GM12891 (cell line): ENCODE measurements around the gene ARID1A.

Source experiments
- DNase-seq: peaks from one replicate; pipeline ENCODE4 v3.0.0; 2011; ENCODE audit warnings: low spot score; ENCODE audit not compliant: insufficient read length
- FAIRE-seq: peaks from 2 replicates; lab custom pipeline; 2011; peaks lifted over from hg19 to GRCh38; lab: Jason Lieb, UNC
- PAX5 ChIP-seq: IDR thresholded peaks from 2 replicates; pipeline ENCODE4 v1.6.1; 2011; ENCODE audit warnings: low read length, moderate library complexity, mild to moderate bottlenecking; ENCODE audit not compliant: insufficient read depth, severe bottlenecking
- POLR2A ChIP-seq: IDR thresholded peaks from 2 replicates; pipeline ENCODE4 v1.6.1; 2011; ENCODE audit warnings: low read depth, low read length, control low read depth
- POLR2AphosphoS5 ChIP-seq: IDR thresholded peaks from 2 replicates; pipeline ENCODE4 v1.6.1; 2011; ENCODE audit warnings: low read depth, low read length, control low read depth
- POU2F2 ChIP-seq: IDR thresholded peaks from 2 replicates; pipeline ENCODE4 v1.6.1; 2011; ENCODE audit warnings: low read depth, mild to moderate bottlenecking, control low read depth, low read length, moderate library complexity
- SPI1 ChIP-seq: IDR thresholded peaks from 2 replicates; pipeline ENCODE4 v1.6.1; 2011; ENCODE audit warnings: low read depth, low read length, control low read depth
- TAF1 ChIP-seq: IDR thresholded peaks from 2 replicates; pipeline ENCODE4 v1.6.1; 2011; ENCODE audit warnings: low read depth, low read length, control low read depth

The ARID1A gene

DNA sequence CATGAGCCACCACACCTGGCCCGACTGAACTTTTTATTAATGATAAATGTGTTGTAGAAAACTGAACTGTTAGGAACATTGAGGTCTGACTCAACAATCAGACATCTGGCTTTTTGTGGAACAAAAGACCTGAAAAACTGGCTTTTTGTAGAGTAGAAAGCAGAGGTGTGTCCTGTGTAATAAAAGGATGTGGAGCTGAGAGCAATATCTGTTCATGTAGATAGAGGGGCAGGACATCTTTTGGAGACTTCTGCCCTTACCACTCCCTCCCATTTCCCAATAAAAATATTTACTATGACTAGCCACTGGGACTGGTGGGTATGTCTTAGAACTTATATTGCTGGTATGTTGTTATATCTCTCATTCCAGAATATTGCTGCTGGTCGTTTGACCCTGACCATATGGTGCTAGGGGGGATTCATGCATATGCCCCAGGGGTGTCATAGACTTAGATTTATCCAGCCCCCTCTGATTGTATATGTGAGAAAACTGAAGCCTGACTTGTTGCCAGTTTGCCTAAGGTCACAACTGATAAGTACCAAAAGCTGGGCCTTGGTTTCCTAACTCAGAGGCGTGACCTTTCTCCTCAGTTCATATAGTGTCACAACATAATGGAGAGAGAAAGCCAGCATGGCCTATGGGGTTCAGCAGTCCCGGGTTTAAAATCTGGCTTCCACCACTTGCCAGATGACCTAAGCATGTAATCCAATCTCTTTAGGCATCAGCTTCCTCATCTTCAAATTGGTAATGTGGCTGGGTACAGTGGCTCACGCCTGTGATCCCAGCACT, 58.5 kb downstream of the ARID1A start:
- DNase-seq (no peak), FAIRE-seq (no peak)
- TF ChIP-seq POLR2AphosphoS5: no peak
- TF ChIP-seq TAF1: no peak
- TF ChIP-seq POLR2A: no peak
- TF ChIP-seq POU2F2: no peak
- no peak for TF ChIP-seq SPI1
- TF ChIP-seq PAX5: no peak

- FAIRE-seq (no peak), DNase-seq (no peak)
- TF ChIP-seq POLR2A: no peak
- no peak for TF ChIP-seq POLR2AphosphoS5
- TF ChIP-seq PAX5: no peak
- TF ChIP-seq POU2F2: no peak
- no peak for TF ChIP-seq SPI1
- TF ChIP-seq TAF1: no peak
These were observed 62.5 kb downstream of the ARID1A start for GRCh38 chr1:26758358-26758757.

DNA sequence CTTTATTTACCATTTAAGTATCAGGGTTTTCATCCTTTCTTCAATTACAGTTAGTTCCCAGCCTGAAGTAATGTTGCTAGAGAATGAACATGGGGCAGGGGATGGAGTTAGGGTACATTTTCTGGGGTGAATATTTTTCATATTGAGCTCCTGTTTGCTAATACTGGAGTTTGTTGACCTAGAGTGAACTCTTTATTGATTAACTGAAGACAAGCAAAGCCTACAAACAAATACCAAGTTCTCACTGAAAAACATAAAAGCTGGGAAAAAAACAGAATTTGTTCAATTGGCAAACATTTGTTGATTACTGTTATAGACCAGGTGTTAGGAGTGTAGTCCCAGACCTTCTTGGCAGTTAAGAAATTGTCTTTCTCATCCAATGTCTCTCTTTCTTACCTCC, 63.7 kb downstream of the ARID1A start:
- TF ChIP-seq POLR2A: no peak
- no peak for TF ChIP-seq SPI1
- no peak for TF ChIP-seq TAF1
- no peak for TF ChIP-seq POU2F2
- TF ChIP-seq POLR2AphosphoS5: no peak
- TF ChIP-seq PAX5: no peak
- FAIRE-seq: no peak
- DNase-seq: no peak

DNA sequence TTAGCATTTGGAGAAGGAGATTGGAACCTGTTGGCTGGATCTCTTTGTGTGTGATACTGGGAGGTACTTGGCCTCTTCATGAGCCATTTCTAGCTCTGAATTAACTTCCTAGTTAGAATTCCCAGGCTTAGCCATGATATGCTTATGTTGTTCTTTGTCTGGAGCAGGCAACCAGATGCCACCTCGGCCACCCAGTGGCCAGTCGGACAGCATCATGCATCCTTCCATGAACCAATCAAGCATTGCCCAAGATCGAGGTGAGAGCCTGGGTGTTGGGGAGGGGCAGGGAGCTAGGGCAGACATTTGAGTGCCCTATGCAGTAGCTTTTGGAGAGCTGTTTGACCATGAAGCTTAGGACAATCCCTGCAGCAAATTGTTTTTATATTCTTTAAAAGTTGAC, 65.4 kb downstream of the ARID1A start:
- DNase-seq (no peak), FAIRE-seq (no peak)
- no peak for TF ChIP-seq POLR2AphosphoS5
- TF ChIP-seq POU2F2: no peak
- no peak for TF ChIP-seq PAX5
- TF ChIP-seq POLR2A: no peak
- no peak for TF ChIP-seq TAF1
- no peak for TF ChIP-seq SPI1

DNA sequence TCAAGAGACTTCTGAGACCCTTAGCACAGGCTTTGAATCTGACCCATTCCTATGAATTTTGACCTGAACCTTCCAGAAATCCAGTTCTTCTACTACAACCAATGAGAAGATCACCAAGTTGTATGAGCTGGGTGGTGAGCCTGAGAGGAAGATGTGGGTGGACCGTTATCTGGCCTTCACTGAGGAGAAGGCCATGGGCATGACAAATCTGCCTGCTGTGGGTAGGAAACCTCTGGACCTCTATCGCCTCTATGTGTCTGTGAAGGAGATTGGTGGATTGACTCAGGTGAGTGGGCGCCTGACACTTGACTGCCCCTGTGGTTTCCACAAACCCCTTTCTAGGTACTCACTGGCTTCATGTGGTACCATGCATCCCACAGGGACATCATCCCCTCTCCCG, 71.9 kb downstream of the ARID1A start:
- DNase-seq (no peak), FAIRE-seq (no peak)
- no peak for TF ChIP-seq TAF1
- TF ChIP-seq PAX5: no peak
- TF ChIP-seq POLR2AphosphoS5: no peak
- TF ChIP-seq POLR2A: no peak
- no peak for TF ChIP-seq POU2F2
- TF ChIP-seq SPI1: no peak

GRCh38 chr1:26768755-26769154, 72.9 kb downstream of the ARID1A start:
- FAIRE-seq: no peak
- TF ChIP-seq POLR2A (no peak), PAX5 (no peak), TAF1 (no peak), POLR2AphosphoS5 (no peak), SPI1 (no peak), POU2F2 (no peak)
- DNase-seq: no peak

DNA sequence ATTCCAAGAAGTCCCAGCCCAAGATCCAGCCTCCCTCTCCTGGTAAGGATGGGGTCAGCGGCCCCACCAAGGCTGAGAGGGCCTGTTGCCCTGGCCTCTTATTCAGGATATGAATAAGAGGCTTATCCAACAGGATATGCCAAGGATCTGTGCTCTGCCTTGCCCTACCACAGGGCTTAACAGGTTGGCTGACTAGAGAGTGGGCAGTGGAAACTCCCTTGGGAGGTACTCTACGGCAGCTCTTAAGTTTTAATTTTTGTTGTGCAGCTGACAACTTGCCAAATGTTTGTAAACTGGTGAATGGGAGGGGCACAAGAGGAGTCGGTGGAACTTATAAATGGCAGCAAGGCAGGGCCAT, 75.4 kb downstream of the ARID1A start:
- DNase-seq (no peak), FAIRE-seq (no peak)
- TF ChIP-seq SPI1: no peak
- no peak for TF ChIP-seq POLR2A
- no peak for TF ChIP-seq POLR2AphosphoS5
- TF ChIP-seq TAF1: no peak
- TF ChIP-seq POU2F2: no peak
- no peak for TF ChIP-seq PAX5

DNA sequence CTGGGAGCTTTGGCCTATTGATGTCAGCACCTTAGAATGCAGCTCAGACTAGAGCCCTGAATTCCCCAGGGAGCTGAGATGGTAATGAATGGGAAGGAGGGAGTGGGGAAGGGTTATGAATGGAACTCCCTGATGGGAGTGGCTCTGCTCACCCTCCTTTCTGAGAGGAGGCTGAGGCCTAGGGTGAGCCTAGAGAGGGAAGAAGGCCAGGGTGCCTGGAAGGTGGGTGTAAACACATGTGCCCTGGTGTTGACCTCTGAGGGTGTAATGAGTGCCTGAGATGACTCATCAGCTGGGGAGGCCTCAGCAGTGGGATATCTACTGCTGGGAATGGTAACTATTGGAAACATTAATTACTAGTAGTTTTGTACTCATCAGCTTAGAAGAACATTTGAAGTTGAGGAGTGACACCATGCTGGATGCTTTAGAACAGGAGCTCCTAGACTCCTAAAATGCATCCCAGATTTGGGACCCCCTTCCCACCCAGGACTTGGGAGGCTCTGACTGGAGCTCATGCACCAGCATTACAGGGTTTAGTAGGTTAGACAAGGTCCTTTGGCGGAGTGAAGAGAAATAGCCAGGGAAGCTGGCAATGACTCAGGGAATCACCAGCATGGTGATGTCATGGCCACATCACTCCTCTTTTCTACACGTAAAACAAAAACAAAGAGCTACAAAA, 76.0 kb downstream of the ARID1A start:
- FAIRE-seq (no peak), DNase-seq (no peak)
- no peak; the same call in 1 of the 2 replicates for TF ChIP-seq POLR2AphosphoS5
- TF ChIP-seq POU2F2: no peak
- TF ChIP-seq SPI1: no peak
- TF ChIP-seq TAF1: no peak
- no peak for TF ChIP-seq PAX5
- TF ChIP-seq POLR2A: no peak

DNA sequence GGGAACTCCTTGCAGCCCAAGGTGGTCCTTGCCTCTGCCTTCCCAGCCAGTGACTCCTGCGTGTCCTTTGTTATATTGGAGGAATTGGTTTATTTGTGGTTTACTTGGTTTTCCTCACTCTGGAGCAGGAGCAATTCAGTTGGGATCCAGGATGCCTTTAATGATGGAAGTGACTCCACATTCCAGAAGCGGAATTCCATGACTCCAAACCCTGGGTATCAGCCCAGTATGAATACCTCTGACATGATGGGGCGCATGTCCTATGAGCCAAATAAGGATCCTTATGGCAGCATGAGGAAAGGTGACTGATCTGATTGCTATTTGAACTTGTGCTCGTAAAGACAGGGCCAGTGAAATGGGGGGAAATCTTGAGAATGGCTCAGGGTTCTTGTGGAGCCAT, 76.9 kb downstream of the ARID1A start:
- no peak for TF ChIP-seq PAX5
- no peak for TF ChIP-seq TAF1
- no peak for TF ChIP-seq POLR2A
- TF ChIP-seq POU2F2: no peak
- no peak for TF ChIP-seq SPI1
- TF ChIP-seq POLR2AphosphoS5: no peak
- FAIRE-seq: no peak
- no peak for DNase-seq

DNA sequence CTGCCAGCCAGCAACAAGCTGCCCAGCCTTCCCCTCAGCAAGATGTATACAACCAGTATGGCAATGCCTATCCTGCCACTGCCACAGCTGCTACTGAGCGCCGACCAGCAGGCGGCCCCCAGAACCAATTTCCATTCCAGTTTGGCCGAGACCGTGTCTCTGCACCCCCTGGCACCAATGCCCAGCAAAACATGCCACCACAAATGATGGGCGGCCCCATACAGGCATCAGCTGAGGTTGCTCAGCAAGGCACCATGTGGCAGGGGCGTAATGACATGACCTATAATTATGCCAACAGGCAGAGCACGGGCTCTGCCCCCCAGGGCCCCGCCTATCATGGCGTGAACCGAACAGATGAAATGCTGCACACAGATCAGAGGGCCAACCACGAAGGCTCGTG, 78.6 kb downstream of the ARID1A start:
- no peak for TF ChIP-seq POLR2AphosphoS5
- TF ChIP-seq TAF1: no peak
- TF ChIP-seq PAX5: no peak
- no peak for TF ChIP-seq SPI1
- no peak for TF ChIP-seq POLR2A
- TF ChIP-seq POU2F2: no peak
- FAIRE-seq (no peak), DNase-seq (no peak)

GRCh38 chr1:26775666-26776065, 79.9 kb downstream of the ARID1A start:
- FAIRE-seq: no peak
- DNase-seq: no peak

More at GRCh38 chr1:26775666-26776065, 79.9 kb downstream of the ARID1A start:
- no peak for TF ChIP-seq POLR2A
- no peak for TF ChIP-seq POU2F2
- TF ChIP-seq PAX5: no peak
- no peak for TF ChIP-seq TAF1
- TF ChIP-seq SPI1: no peak
- TF ChIP-seq POLR2AphosphoS5: no peak
